ENCODE results near the gene ZFP82. TPM values are rescaled to one million over a fixed set of nuclear protein-coding genes. Genes with fewer than 3 reads are reported as not detected.
A peak's percentile ranks its signal among the peaks of the same experiment; 100 is the strongest.

ZFP82 gene
- total RNA-seq, 1 experiment from 2014 or later: 20.1 TPM

GRCh38 chr19:36417752-36418286, 625 bp downstream of the ZFP82 start:
- peaks cover 4% of the 10 kb centered on the region; the same call in 1 of the 2 replicates for H3K27me3 Mint-ChIP-seq (ENCODE audit: low read depth)

More at GRCh38 chr19:36417752-36418286, 625 bp downstream of the ZFP82 start:
- no peak overlapping the region for H4K5ac ChIP-seq (ENCODE audit: insufficient read length, low read depth, low read length)
- H3T11ph ChIP-seq (ENCODE audit: low read length): no peak overlapping the region
- H4K20me1 ChIP-seq (ENCODE audit: control insufficient read depth, insufficient read depth, insufficient read length): no peaks in the 10 kb centered on the region
- H3K4me1 Mint-ChIP-seq: peaks cover 12 to 14% of the 10 kb centered on the region in 2 experiments
- H2AK5ac ChIP-seq (ENCODE audit: insufficient read length, low read length): no peak overlapping the region
- WGBS (ENCODE audit: extremely low coverage, insufficient read length, low lambda C conversion rate): no CpG with 5 or more reads among the region's 25 CpGs
- H3K9ac ChIP-seq (ENCODE audit: extremely low read depth, insufficient read length, low read length): peak overlapping the region; percentile 77
- peak overlapping the region; percentile 90 for H3K14ac ChIP-seq (ENCODE audit: insufficient read depth, low read length)
- H2BK120ac ChIP-seq (ENCODE audit: low read depth, low read length, poor library complexity, severe bottlenecking): no peak overlapping the region
- DNase-seq: peak; percentile 44
- H3K4me2 ChIP-seq (ENCODE audit: insufficient read depth, insufficient read length, low read length): peak overlapping the region; percentile 68
- H3K4me3 Mint-ChIP-seq: peak overlapping the region; percentile 94 to 95
- H2BK20ac ChIP-seq (ENCODE audit: low read depth, low read length, poor library complexity, severe bottlenecking): no peak overlapping the region
- peak overlapping the region; percentile 89 for H3K18ac ChIP-seq (ENCODE audit: insufficient read length, low read depth, low read length)
- H3K79me2 ChIP-seq (ENCODE audit: insufficient read depth, low read length): peaks cover 4% of the 10 kb centered on the region; the same call in 1 of the 2 replicates
- no peaks in the 10 kb centered on the region; a peak in 1 of 5 replicates for H3K9me3 Mint-ChIP-seq
- no peak for TF ChIP-seq CTCF (conservative IDR thresholded peaks at IDR 0.05)
- no peak overlapping the region for H3K4ac ChIP-seq (ENCODE audit: low read depth, low read length)
- H4K8ac ChIP-seq (replicated peaks; ENCODE audit: insufficient read length, low read depth, low read length): no peak overlapping the region
- no peaks in the 10 kb centered on the region; the same call in 1 of the 2 replicates for H3K27me3 ChIP-seq (ENCODE audit: insufficient read depth, low read length)
- H4K91ac ChIP-seq (ENCODE audit: insufficient read length, low read depth, low read length): no peak overlapping the region
- peaks cover 20 to 32% (median 26%) of the 10 kb centered on the region in 3 experiments for H3K36me3 Mint-ChIP-seq (ENCODE audit: insufficient read depth in 1 of 3, low read depth in 3 of 3)
- no peak overlapping the region for H3K23ac ChIP-seq (ENCODE audit: insufficient read length, low read depth, low read length)
- H3K79me1 ChIP-seq (ENCODE audit: insufficient read depth, low read depth, low read length, poor library complexity, severe bottlenecking): no peaks in the 10 kb centered on the region
- no peak overlapping the region for H2AFZ ChIP-seq (ENCODE audit: low read length)
- no peaks in the 10 kb centered on the region for H3K4me1 ChIP-seq (ENCODE audit: insufficient read depth, low read length)
- no peak overlapping the region for H2BK12ac ChIP-seq (ENCODE audit: insufficient read length, low read depth, low read length)
- no peak overlapping the region for H2BK5ac ChIP-seq (ENCODE audit: insufficient read length, low read length)
- no peak overlapping the region for H3K27ac ChIP-seq (ENCODE audit: insufficient read length, low read depth, low read length)
- H2BK15ac ChIP-seq (ENCODE audit: low read depth, low read length): no peak overlapping the region
- H3K23me2 ChIP-seq (ENCODE audit: insufficient read length, low read depth, low read length, poor library complexity, severe bottlenecking): peaks cover 7% of the 10 kb centered on the region
- no peak overlapping the region for H3K56ac ChIP-seq (ENCODE audit: insufficient read length, low read depth, low read length)
- H3K9me3 ChIP-seq (ENCODE audit: control insufficient read depth, low read depth, low read length): no peaks in the 10 kb centered on the region
- peak overlapping the region; percentile 84 to 98 (median 96); a peak in 6 of 7 replicates for H3K27ac Mint-ChIP-seq
